Cardiac septum (tissue), 1 donor: Measurements from ENCODE around the gene DSTN. TPM values are rescaled to one million over a fixed set of nuclear protein-coding genes. Genes with fewer than 3 reads are reported as not detected.

Experiments used
- DNase-seq: peaks from one replicate; pipeline ENCODE4 v3.0.0-alpha.2; 2020; ENCODE audit warnings: low spot score
- intact Hi-C: fragments of 100-400 bp; cut with DNase I; formaldehyde crosslinking; loops from one replicate; pipeline ENCODE4 v1.14.0; 2022
- long read RNA-seq: library from polyadenylated mRNA; unstranded; transcript quantifications from one replicate; pipeline ENCODE4 v2.0.0, GENCODE V29; 2021
- total RNA-seq: library from RNA; stranded (reverse); fragmentation: NEBNext Ultra II Directional; extraction: Animal tissue kit (Norgen Biotek cat#: 25700); gene quantifications from one replicate; pipeline ENCODE4 v1.2.1, GENCODE V29; 2021
- donor health status: DM: no; HTN: no; CAD: no.

The DSTN gene
- 569 TPM for total RNA-seq
- long read RNA-seq, transcript DSTN-201 (4 exons, 3,617 nt) = major isoform, 930 of 1,018 reads
- long read RNA-seq, transcript DSTN-203 (5 exons, 1,853 nt) = minor isoform, 16 of 1,018 reads
- long read RNA-seq, partial matches to known transcripts = 39 of 1,018 reads
- long read RNA-seq, other reads (novel, unspliced or antisense) = 33 of 1,018 reads

- intact Hi-C loops = loop anchor here (2.0 to 5.0 kb wide), 2 partner anchors 27 to 43 kb away; no protein-coding TSS in a partner anchor
- peak; percentile 97 for DNase-seq
Measured at GRCh38 chr20:17569616-17570346, at the start of gene DSTN. DSTN (plus strand) TSS chr20:17570075; CDS start chr20:17570209, 134 bp downstream.

- no peak for DNase-seq
- intact Hi-C loops = no loop called here
Measured at GRCh38 chr20:17520583-17520982, 49.3 kb upstream of the DSTN start.

- no peak for DNase-seq
- intact Hi-C loops = no loop called here
Measured at GRCh38 chr20:17522528-17522927, 47.3 kb upstream of the DSTN start.

GRCh38 chr20:17523326-17523725 is 46.5 kb upstream of the DSTN start:
- DNase-seq = no peak
- intact Hi-C loops = no loop called here

- DNase-seq = no peak
- intact Hi-C loops = no loop called here
Measured at GRCh38 chr20:17524560-17524959, 45.3 kb upstream of the DSTN start.

GRCh38 chr20:17525132-17525531 is 44.7 kb upstream of the DSTN start:
- intact Hi-C loops = no loop called here

GRCh38 chr20:17525650-17526049 is 44.2 kb upstream of the DSTN start:
- intact Hi-C loops = no loop called here
- DNase-seq = no peak

More at GRCh38 chr20:17525132-17525531, 44.7 kb upstream of the DSTN start:
- no peak for DNase-seq

- no peak for DNase-seq
- intact Hi-C loops = no loop called here
Measured at GRCh38 chr20:17529586-17529985, 40.3 kb upstream of the DSTN start.

GRCh38 chr20:17530153-17530552 is 39.7 kb upstream of the DSTN start:
- intact Hi-C loops = loop anchor here (10.0 kb wide), 2 partner anchors 405 to 465 kb away; no protein-coding TSS in a partner anchor

GRCh38 chr20:17530716-17531664 is 38.9 kb upstream of the DSTN start, which contains the start of gene BFSP1:
BFSP1 (minus strand) TSS chr20:17531379; CDS start chr20:17531329, 50 bp downstream.
- DNase-seq = no peak
- intact Hi-C loops = loop anchor here (10.0 kb wide), 2 partner anchors 404 to 464 kb away; no protein-coding TSS in a partner anchor

More at GRCh38 chr20:17530153-17530552, 39.7 kb upstream of the DSTN start:
- no peak for DNase-seq

- DNase-seq = no peak
- intact Hi-C loops = loop anchor here (10.0 kb wide), 2 partner anchors 403 to 463 kb away; no protein-coding TSS in a partner anchor
Measured at GRCh38 chr20:17531665-17532025, 38.2 kb upstream of the DSTN start.

- intact Hi-C loops = loop anchor here (10.0 kb wide), 2 partner anchors 401 to 461 kb away; no protein-coding TSS in a partner anchor
- DNase-seq = no peak
Measured at GRCh38 chr20:17533396-17533795, 36.5 kb upstream of the DSTN start.

GRCh38 chr20:17534077-17534476 is 35.8 kb upstream of the DSTN start:
- DNase-seq = no peak
- intact Hi-C loops = loop anchor here (10.0 kb wide), 2 partner anchors 401 to 461 kb away; no protein-coding TSS in a partner anchor

- DNase-seq = no peak
- intact Hi-C loops = loop anchor here (1.0 to 10.0 kb wide), 3 partner anchors 81 to 458 kb away; no protein-coding TSS in a partner anchor
Measured at GRCh38 chr20:17536944-17537444, 32.9 kb upstream of the DSTN start.

- intact Hi-C loops = loop anchor here (1.0 to 10.0 kb wide), 3 partner anchors 80 to 457 kb away; no protein-coding TSS in a partner anchor
- DNase-seq = no peak
Measured at GRCh38 chr20:17537959-17538358, 31.9 kb upstream of the DSTN start.

GRCh38 chr20:17538517-17539170 is 31.2 kb upstream of the DSTN start:
- intact Hi-C loops = loop anchor here (10.0 kb wide), 2 partner anchors 396 to 456 kb away; no protein-coding TSS in a partner anchor
- DNase-seq = no peak

- no peak for DNase-seq
- intact Hi-C loops = loop anchor here (5.0 kb wide), 1 partner anchor 141 kb away; the partner anchor contains the start of gene RRBP1
Measured at GRCh38 chr20:17541596-17541995, 28.3 kb upstream of the DSTN start.

- DNase-seq = no peak
- intact Hi-C loops = loop anchor here (2.0 to 5.0 kb wide), 2 partner anchors 27 to 140 kb away; partner anchors contain the start of gene RRBP1
Measured at GRCh38 chr20:17541996-17542395, 27.9 kb upstream of the DSTN start.
